H1 (cell line): ENCODE data around the gene GPR65. TPM values are rescaled to one million over a fixed set of nuclear protein-coding genes. Genes with fewer than 3 reads are reported as not detected.

Experiments
- BACH1 ChIP-seq: IDR thresholded peaks from 2 replicates; pipeline ENCODE4 v1.6.1; 2012; ENCODE audit warnings: low read length, improper control_type of control experiment
- CHD7 ChIP-seq: fragments of 300-600 bp; sonication (generic); IDR thresholded peaks from 2 replicates; pipeline ENCODE4 v1.7.1; 2012; ENCODE audit warnings: low read length, moderate library complexity, mild to moderate bottlenecking, inconsistent platforms; ENCODE audit not compliant: insufficient replicate concordance
- CTCF ChIP-seq, 3 experiments: IDR thresholded peaks; 1 replicate in 2 of 3; 2 replicates in 1 of 3; pipeline versions ENCODE4 v1.5.1 to v1.6.1; 2011; ENCODE audit warnings: low read length in 3 of 3, mild to moderate bottlenecking in 3 of 3, inconsistent platforms in 2 of 3, low read depth in 1 of 3, moderate library complexity in 1 of 3; ENCODE audit not compliant: insufficient read depth in 1 of 3; ENCODE audit errors: control extremely low read depth in 1 of 3
- HDAC2 ChIP-seq, 2 experiments: fragments of 300-600 bp in 1 of 2; sonication (generic) in 1 of 2; IDR thresholded peaks; 2 replicates each; pipeline ENCODE4 v1.6.1; 2011 to 2012; ENCODE audit warnings: low read depth in 2 of 2, low read length in 2 of 2, mild to moderate bottlenecking in 2 of 2, moderate library complexity in 2 of 2, borderline replicate concordance in 1 of 2, inconsistent platforms in 1 of 2
- JUND ChIP-seq: IDR thresholded peaks from 2 replicates; pipeline ENCODE4 v1.6.1; 2011; ENCODE audit warnings: mild to moderate bottlenecking, improper control_type of control experiment, low read length
- RAD21 ChIP-seq, 2 experiments: IDR thresholded peaks in 1 of 2; conservative IDR thresholded peaks in 1 of 2; 2 replicates each; pipeline ENCODE4 v1.6.1; 2011; ENCODE audit warnings: low read depth in 2 of 2, low read length in 2 of 2, improper control_type of control experiment in 1 of 2, inconsistent platforms in 1 of 2, mild to moderate bottlenecking in 1 of 2, moderate library complexity in 1 of 2
- SIRT6 ChIP-seq: IDR thresholded peaks from one replicate; pipeline ENCODE4 v1.7.1; 2012; ENCODE audit warnings: low read length, inconsistent platforms
- TAF7 ChIP-seq: optimal IDR thresholded peaks from 2 replicates; pipeline ENCODE3; 2011; ENCODE audit warnings: low read depth, mild to moderate bottlenecking, inconsistent platforms, low read length, moderate library complexity, borderline replicate concordance
- polyA plus RNA-seq, 7 experiments: library from polyadenylated mRNA; depleted of rRNA in 3 of 7; stranded (reverse) in 5 of 7; unstranded in 2 of 7; fragments of >200 nt in 5 of 7; fragments of 200-250 nt in 2 of 7; gene quantifications; 1 replicate in 5 of 7; 2 replicates in 1 of 7; 4 replicates in 1 of 7; pipeline versions ENCODE4 v1.2.1 to v1.2.3, GENCODE V29; 2011 to 2013; ENCODE audit warnings: missing spikeins in 2 of 7, mixed read lengths in 2 of 7
- total RNA-seq: library from RNA; stranded (reverse); fragmentation: NEBNext Ultra II Directional; extraction: Animal tissue kit (Norgen Biotek cat#: 25700); gene quantifications from 2 replicates; pipeline ENCODE4 v1.2.1, GENCODE V29; 2021

GPR65 gene
- total and polyA plus RNA-seq, 2 of the 8 experiments (the other 6 are each of a cell fraction or from before 2014, with no cell fraction given) = not detected

- TF ChIP-seq CHD7 = no peak
- TF ChIP-seq BACH1 = no peak
- no peak for TF ChIP-seq JUND
- TF ChIP-seq SIRT6 = no peak
- TF ChIP-seq RAD21 (IDR thresholded peaks at IDR 0.05 in 1 of 2, conservative IDR thresholded peaks at IDR 0.05 in 1 of 2; ENCODE audit: low read depth in 2 of 2, low read length in 2 of 2) = no peak
- no peak for TF ChIP-seq TAF7
- TF ChIP-seq HDAC2 (IDR thresholded peaks at IDR 0.05; ENCODE audit: borderline replicate concordance in 1 of 2, low read depth in 2 of 2, low read length in 2 of 2) = no peak
- no peak for TF ChIP-seq CTCF (IDR thresholded peaks at IDR 0.05; ENCODE audit: control extremely low read depth in 1 of 3, insufficient read depth in 1 of 3, low read depth in 1 of 3, low read length in 3 of 3)
- TF ChIP-seq, all 59 proteins: peak for 0
Measured at GRCh38 chr14:88049266-88049665, 44.3 kb downstream of the GPR65 start (continued).
